ENCODE results near the gene BTD.
"Not testable (repeated sequence)": the region's sequence is repeated elsewhere in the genome, so short reads cannot be mapped to it uniquely, and the experiment has no call there.

BTD gene

GRCh38 chr3:15579051-15579450 lies 22.5 kb upstream of the BTD start:
- Histone ChIP-seq H3K9ac (ENCODE audit: low read length) (no peak overlapping the region), H3K27ac (ENCODE audit: low read depth, low read length) (no peak overlapping the region), H3K9me3 (ENCODE audit: low read length) (no peaks in the 10 kb centered on the region), H3K4me3 (ENCODE audit: low read depth in 1 of 2, low read length in 2 of 2) (no peak overlapping the region), H3K27me3 (ENCODE audit: control insufficient read depth in 1 of 2, insufficient read depth in 2 of 2, low read length in 2 of 2) (no peaks in the 10 kb centered on the region), H3K36me3 (ENCODE audit: insufficient read depth, low read length) (peaks cover 20% of the 10 kb centered on the region), H3K4me1 (ENCODE audit: insufficient read depth, low read length) (peaks cover 5% of the 10 kb centered on the region)

- Histone ChIP-seq H3K27me3 (ENCODE audit: control insufficient read depth in 1 of 2, insufficient read depth in 2 of 2, low read length in 2 of 2) (no peaks in the 10 kb centered on the region), H3K9me3 (ENCODE audit: low read length) (no peaks in the 10 kb centered on the region), H3K4me3 (ENCODE audit: low read depth in 1 of 2, low read length in 2 of 2) (no peak overlapping the region), H3K4me1 (ENCODE audit: insufficient read depth, low read length) (peaks cover 5% of the 10 kb centered on the region), H3K36me3 (ENCODE audit: insufficient read depth, low read length) (peaks cover 39% of the 10 kb centered on the region), H3K27ac (ENCODE audit: low read depth, low read length) (no peak overlapping the region), H3K9ac (ENCODE audit: low read length) (no peak overlapping the region)
Measured at GRCh38 chr3:15581471-15582394, 19.8 kb upstream of the BTD start.

GRCh38 chr3:15585111-15585845 lies 16.3 kb upstream of the BTD start:
- H3K27ac ChIP-seq (ENCODE audit: low read depth, low read length), result no peak overlapping the region

GRCh38 chr3:15591242-15591641 lies 10.3 kb upstream of the BTD start:
- Histone ChIP-seq H3K27me3 (ENCODE audit: control insufficient read depth in 1 of 2, insufficient read depth in 2 of 2, low read length in 2 of 2) (no peaks in the 10 kb centered on the region), H3K4me1 (ENCODE audit: insufficient read depth, low read length) (no peaks in the 10 kb centered on the region), H3K4me3 (ENCODE audit: low read depth in 1 of 2, low read length in 2 of 2) (no peak overlapping the region), H3K27ac (ENCODE audit: low read depth, low read length) (no peak overlapping the region), H3K9ac (ENCODE audit: low read length) (no peak overlapping the region), H3K9me3 (ENCODE audit: low read length) (no peaks in the 10 kb centered on the region), H3K36me3 (ENCODE audit: insufficient read depth, low read length) (peaks cover 18% of the 10 kb centered on the region)

More at GRCh38 chr3:15585111-15585845, 16.3 kb upstream of the BTD start:
- Histone ChIP-seq H3K4me1 (ENCODE audit: insufficient read depth, low read length) (no peaks in the 10 kb centered on the region), H3K4me3 (ENCODE audit: low read depth in 1 of 2, low read length in 2 of 2) (no peak overlapping the region), H3K9me3 (ENCODE audit: low read length) (no peaks in the 10 kb centered on the region), H3K36me3 (ENCODE audit: insufficient read depth, low read length) (peaks cover 47% of the 10 kb centered on the region), H3K9ac (ENCODE audit: low read length) (no peak overlapping the region), H3K27me3 (ENCODE audit: control insufficient read depth in 1 of 2, insufficient read depth in 2 of 2, low read length in 2 of 2) (no peaks in the 10 kb centered on the region)

- Histone ChIP-seq H3K36me3 (ENCODE audit: insufficient read depth, low read length) (peaks cover 14% of the 10 kb centered on the region), H3K4me1 (ENCODE audit: insufficient read depth, low read length) (no peaks in the 10 kb centered on the region), H3K4me3 (ENCODE audit: low read depth in 1 of 2, low read length in 2 of 2) (no peak overlapping the region), H3K27me3 (ENCODE audit: control insufficient read depth in 1 of 2, insufficient read depth in 2 of 2, low read length in 2 of 2) (no peaks in the 10 kb centered on the region), H3K9ac (ENCODE audit: low read length) (no peak overlapping the region), H3K9me3 (ENCODE audit: low read length) (no peaks in the 10 kb centered on the region), H3K27ac (ENCODE audit: low read depth, low read length) (no peak overlapping the region)
Measured at GRCh38 chr3:15591928-15592327, 9.6 kb upstream of the BTD start.

DNA sequence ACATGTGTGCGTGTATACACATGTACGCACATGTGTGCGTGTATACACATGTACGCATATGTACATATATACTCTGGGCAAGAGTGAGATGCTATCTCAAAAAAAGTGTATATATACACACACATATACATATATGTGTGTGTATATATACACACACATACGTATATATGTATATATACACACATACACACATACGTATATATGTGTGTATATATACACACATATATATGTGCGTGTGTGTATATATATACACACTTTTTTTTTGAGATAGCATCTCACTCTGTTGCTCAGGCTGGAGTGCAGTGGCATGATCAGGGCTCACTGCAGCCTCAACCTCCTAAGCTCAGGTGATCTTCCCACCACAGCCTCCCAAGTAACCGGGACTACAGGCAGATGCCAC lies 8.6 kb upstream of the BTD start:
- no peaks in the 10 kb centered on the region for H3K9me3 ChIP-seq (ENCODE audit: low read length)
- H3K36me3 ChIP-seq (ENCODE audit: insufficient read depth, low read length), result peaks cover 12% of the 10 kb centered on the region
- no peaks in the 10 kb centered on the region for H3K4me1 ChIP-seq (ENCODE audit: insufficient read depth, low read length)
- no peak overlapping the region for H3K9ac ChIP-seq (ENCODE audit: low read length)
- H3K27me3 ChIP-seq (ENCODE audit: control insufficient read depth in 1 of 2, insufficient read depth in 2 of 2, low read length in 2 of 2), result no peaks in the 10 kb centered on the region
- H3K4me3 ChIP-seq (ENCODE audit: low read depth in 1 of 2, low read length in 2 of 2), result no peak overlapping the region
- no peak overlapping the region for H3K27ac ChIP-seq (ENCODE audit: low read depth, low read length)

GRCh38 chr3:15595955-15596354 lies 5.6 kb upstream of the BTD start:
- no peaks in the 10 kb centered on the region for H3K27me3 ChIP-seq (ENCODE audit: control insufficient read depth in 1 of 2, insufficient read depth in 2 of 2, low read length in 2 of 2)
- no peak overlapping the region for H3K27ac ChIP-seq (ENCODE audit: low read depth, low read length)
- H3K36me3 ChIP-seq (ENCODE audit: insufficient read depth, low read length), result peaks cover 17% of the 10 kb centered on the region
- H3K4me1 ChIP-seq (ENCODE audit: insufficient read depth, low read length), result peaks cover 9% of the 10 kb centered on the region
- no peak overlapping the region for H3K4me3 ChIP-seq (ENCODE audit: low read depth in 1 of 2, low read length in 2 of 2)
- H3K9me3 ChIP-seq (ENCODE audit: low read length), result no peaks in the 10 kb centered on the region
- no peak overlapping the region for H3K9ac ChIP-seq (ENCODE audit: low read length)

DNA sequence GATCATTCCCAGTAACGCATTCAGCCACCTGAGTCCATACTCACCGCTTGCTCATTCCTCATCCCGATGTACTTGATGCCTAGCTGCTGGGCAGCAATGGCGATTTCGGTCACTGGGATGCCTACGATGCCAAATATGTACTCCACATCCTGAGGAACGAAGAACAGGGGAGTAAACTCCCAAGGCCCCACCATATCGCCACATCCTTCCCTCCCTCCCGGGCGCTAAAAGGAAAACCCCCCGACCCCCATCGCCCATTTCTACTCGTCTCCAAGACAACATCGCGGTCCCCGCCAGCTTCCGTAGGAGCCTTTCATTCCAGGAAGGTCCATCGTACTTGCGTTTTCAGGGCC lies 523 bp upstream of the BTD start:
- H3K4me1 ChIP-seq (ENCODE audit: insufficient read depth, low read length), result peaks cover 9% of the 10 kb centered on the region
- H3K27me3 ChIP-seq (ENCODE audit: control insufficient read depth in 1 of 2, insufficient read depth in 2 of 2, low read length in 2 of 2), result no peaks in the 10 kb centered on the region
- peak overlapping the region; percentile 69 to 100 for H3K4me3 ChIP-seq (ENCODE audit: low read depth in 1 of 2, low read length in 2 of 2)
- H3K27ac ChIP-seq (ENCODE audit: low read depth, low read length), result peak overlapping the region; percentile 83
- peak overlapping the region; percentile 77 for H3K9ac ChIP-seq (ENCODE audit: low read length)
- peaks cover 17% of the 10 kb centered on the region for H3K36me3 ChIP-seq (ENCODE audit: insufficient read depth, low read length)
- no peaks in the 10 kb centered on the region for H3K9me3 ChIP-seq (ENCODE audit: low read length)

DNA sequence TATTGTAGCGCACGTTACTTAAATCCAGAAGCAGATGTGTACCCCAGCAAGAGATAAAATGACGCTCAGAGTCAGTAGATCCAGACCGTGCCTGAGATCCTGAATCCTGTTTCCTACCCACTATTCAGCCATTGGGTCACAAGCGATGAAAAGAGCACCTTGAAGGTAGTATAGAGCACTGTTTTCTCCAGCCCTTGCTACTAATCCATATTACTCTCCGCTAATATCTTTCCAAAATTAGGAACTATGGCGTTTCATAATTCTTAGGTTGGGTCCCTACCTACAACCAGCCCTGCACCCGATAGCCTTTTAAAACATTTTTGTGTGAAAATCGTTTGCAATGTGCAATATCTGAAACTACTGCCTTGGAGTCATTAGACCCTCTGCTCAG lies 596 bp downstream of the BTD start:
- Histone ChIP-seq H3K9ac (ENCODE audit: low read length) (peak overlapping the region; percentile 81), H3K9me3 (ENCODE audit: low read length) (no peaks in the 10 kb centered on the region), H3K27me3 (ENCODE audit: control insufficient read depth in 1 of 2, insufficient read depth in 2 of 2, low read length in 2 of 2) (no peaks in the 10 kb centered on the region), H3K4me1 (ENCODE audit: insufficient read depth, low read length) (peaks cover 10% of the 10 kb centered on the region), H3K36me3 (ENCODE audit: insufficient read depth, low read length) (peaks cover 17% of the 10 kb centered on the region), H3K27ac (ENCODE audit: low read depth, low read length) (peak overlapping the region; percentile 83), H3K4me3 (ENCODE audit: low read depth in 1 of 2, low read length in 2 of 2) (peak overlapping the region; percentile 69 to 100)

DNA sequence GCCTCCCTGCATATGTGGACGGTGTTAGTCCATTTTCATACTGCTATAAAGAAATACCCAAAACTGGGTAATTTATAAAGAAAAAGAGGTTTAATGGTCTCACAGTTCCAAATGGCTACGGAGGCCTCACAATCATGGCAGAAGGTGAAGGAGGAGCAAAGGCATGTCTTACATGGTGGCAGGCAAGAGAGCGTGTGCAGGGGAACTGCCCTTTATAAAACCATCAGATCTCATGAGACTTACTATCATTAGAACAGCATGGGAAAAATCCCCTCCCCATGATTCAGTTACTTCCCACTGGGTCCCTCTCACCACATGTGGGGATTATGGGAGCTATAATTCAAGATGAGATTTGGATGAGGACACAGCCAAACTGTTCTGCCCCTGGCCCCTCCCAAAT lies 1.3 kb downstream of the BTD start:
- not testable (repeated sequence) for H3K27me3 ChIP-seq (ENCODE audit: control insufficient read depth in 1 of 2, insufficient read depth in 2 of 2, low read length in 2 of 2); H3K4me3 ChIP-seq (ENCODE audit: low read depth in 1 of 2, low read length in 2 of 2); H3K9me3 ChIP-seq (ENCODE audit: low read length); H3K9ac ChIP-seq (ENCODE audit: low read length); H3K27ac ChIP-seq (ENCODE audit: low read depth, low read length)
- H3K36me3 ChIP-seq (ENCODE audit: insufficient read depth, low read length), result peaks cover 17% of the 10 kb centered on the region
- peaks cover 17% of the 10 kb centered on the region for H3K4me1 ChIP-seq (ENCODE audit: insufficient read depth, low read length)

DNA sequence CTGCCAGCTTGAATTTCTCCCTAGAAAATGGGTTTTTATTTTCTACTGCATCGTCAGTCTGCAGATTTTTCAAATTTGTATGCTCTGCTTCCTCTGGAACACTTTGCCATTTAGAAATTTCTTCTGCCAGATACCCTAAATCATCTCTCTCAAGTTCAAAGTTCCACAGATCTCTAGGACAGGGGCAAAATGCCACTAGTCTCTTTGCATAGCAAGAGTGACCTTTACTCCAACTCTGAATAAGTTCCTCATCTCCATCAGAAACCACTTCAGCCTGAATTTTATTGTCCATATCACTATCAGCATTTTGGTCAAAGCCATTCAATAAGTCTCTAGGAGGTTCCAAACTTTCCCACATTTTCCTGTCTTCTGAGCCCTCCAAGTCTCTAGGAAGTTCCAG lies 3.0 kb downstream of the BTD start:
- H3K27me3 ChIP-seq (ENCODE audit: control insufficient read depth in 1 of 2, insufficient read depth in 2 of 2, low read length in 2 of 2); H3K9me3 ChIP-seq (ENCODE audit: low read length); H3K9ac ChIP-seq (ENCODE audit: low read length); H3K36me3 ChIP-seq (ENCODE audit: insufficient read depth, low read length); H3K27ac ChIP-seq (ENCODE audit: low read depth, low read length); H3K4me3 ChIP-seq (ENCODE audit: low read depth in 1 of 2, low read length in 2 of 2): not testable (repeated sequence)
- peaks cover 21% of the 10 kb centered on the region for H3K4me1 ChIP-seq (ENCODE audit: insufficient read depth, low read length)
